Mesenchymal stem cell (in vitro differentiated cells and primary cell): Measurements from ENCODE around the gene HRAS.
A peak's percentile ranks its signal among the peaks of the same experiment; 100 is the strongest.

Experiments used
- DNase-seq: peaks from one replicate; pipeline ENCODE4 v3.0.0-alpha.2; 2013
- H2AFZ ChIP-seq: one replicate; pipeline ENCODE4 v1.6.1; 2013; ENCODE audit warnings: low read depth, mild to moderate bottlenecking, control low read depth, inconsistent platforms, low read length, moderate library complexity
- H2AK5ac ChIP-seq: 2 replicates; pipeline ENCODE4 v1.6.1; 2013; ENCODE audit warnings: low read length, moderate library complexity, mild to moderate bottlenecking, inconsistent platforms; ENCODE audit not compliant: severe bottlenecking
- H2BK120ac ChIP-seq: one replicate; pipeline ENCODE4 v1.6.1; 2013; ENCODE audit warnings: low read depth, mild to moderate bottlenecking, inconsistent platforms, low read length, moderate library complexity
- H2BK12ac ChIP-seq, 2 experiments: one replicate each; pipeline ENCODE4 v1.6.1; 2013; ENCODE audit warnings: inconsistent platforms in 2 of 2, low read length in 2 of 2, mild to moderate bottlenecking in 2 of 2, moderate library complexity in 2 of 2, control low read depth in 1 of 2
- H2BK15ac ChIP-seq: one replicate; pipeline ENCODE4 v1.6.1; 2013; ENCODE audit warnings: mild to moderate bottlenecking, low read depth, inconsistent platforms; ENCODE audit not compliant: poor library complexity, severe bottlenecking
- H2BK5ac ChIP-seq: 2 replicates; pipeline ENCODE4 v1.6.1; 2013; ENCODE audit warnings: low read depth, mild to moderate bottlenecking, low read length, control low read depth, inconsistent platforms; ENCODE audit not compliant: poor library complexity, severe bottlenecking
- H3K14ac ChIP-seq, 2 experiments: one replicate each; pipeline ENCODE4 v1.6.1; 2013; ENCODE audit warnings: inconsistent platforms in 2 of 2, low read length in 2 of 2, control low read depth in 1 of 2, mild to moderate bottlenecking in 1 of 2, moderate library complexity in 1 of 2
- H3K18ac ChIP-seq, 2 experiments: one replicate each; pipeline ENCODE4 v1.6.1; 2013; ENCODE audit warnings: inconsistent platforms in 2 of 2, low read length in 2 of 2, control low read depth in 1 of 2, low read depth in 1 of 2, mild to moderate bottlenecking in 1 of 2
- H3K23ac ChIP-seq, 2 experiments: one replicate each; pipeline ENCODE4 v1.6.1; 2013; ENCODE audit warnings: inconsistent platforms in 2 of 2, low read length in 2 of 2, mild to moderate bottlenecking in 2 of 2, moderate library complexity in 2 of 2, control low read depth in 1 of 2
- H3K27ac ChIP-seq: 2 replicates; pipeline ENCODE4 v1.5.1; 2013; ENCODE audit warnings: mild to moderate bottlenecking, moderate library complexity, low read length, control low read depth, inconsistent platforms; ENCODE audit not compliant: poor library complexity, severe bottlenecking
- H3K27me3 ChIP-seq, 2 experiments: 2 replicates each; pipeline versions ENCODE4 v1.6.1 to v1.7.0; 2013; ENCODE audit warnings: low read length in 2 of 2, mild to moderate bottlenecking in 2 of 2, moderate library complexity in 2 of 2, control low read depth in 1 of 2, inconsistent platforms in 1 of 2; ENCODE audit not compliant: control insufficient read depth in 1 of 2, insufficient read depth in 1 of 2
- H3K36me3 ChIP-seq, 2 experiments: 2 replicates each; pipeline versions ENCODE4 v1.6.1 to v1.7.0; 2013; ENCODE audit warnings: low read length in 2 of 2, control low read depth in 1 of 2, inconsistent platforms in 1 of 2, low read depth in 1 of 2, mild to moderate bottlenecking in 1 of 2; ENCODE audit not compliant: insufficient read depth in 2 of 2, control insufficient read depth in 1 of 2
- H3K4ac ChIP-seq, 2 experiments: one replicate each; pipeline ENCODE4 v1.6.1; 2013; ENCODE audit warnings: inconsistent platforms in 2 of 2, low read length in 2 of 2, mild to moderate bottlenecking in 2 of 2, moderate library complexity in 2 of 2, control low read depth in 1 of 2, low read depth in 1 of 2
- H3K4me1 ChIP-seq: 2 replicates; pipeline ENCODE4 v1.6.1; 2013; ENCODE audit warnings: low read depth, low read length, control low read depth; ENCODE audit not compliant: control insufficient read depth, insufficient read depth
- H3K4me2 ChIP-seq: 2 replicates; pipeline ENCODE4 v1.6.1; 2013; ENCODE audit warnings: low read length, mild to moderate bottlenecking, inconsistent platforms; ENCODE audit not compliant: poor library complexity, severe bottlenecking
- H3K4me3 ChIP-seq, 2 experiments: 2 replicates each; pipeline versions ENCODE4 v1.5.1 to v1.7.0; 2013; ENCODE audit warnings: low read length in 2 of 2, mild to moderate bottlenecking in 2 of 2, control low read depth in 1 of 2, low read depth in 1 of 2; ENCODE audit not compliant: insufficient read depth in 1 of 2
- H3K79me1 ChIP-seq: replicated peaks from 2 replicates; pipeline ENCODE4 v1.6.1; 2013; ENCODE audit warnings: mild to moderate bottlenecking, control low read depth, low read length, inconsistent platforms; ENCODE audit not compliant: poor library complexity, severe bottlenecking
- H3K9ac ChIP-seq: 2 replicates; pipeline ENCODE4 v1.7.0; 2013; ENCODE audit warnings: mild to moderate bottlenecking, low read length, moderate library complexity
- H3K9me3 ChIP-seq: 2 replicates; pipeline ENCODE4 v1.7.0; 2013; ENCODE audit warnings: mild to moderate bottlenecking, low read length; ENCODE audit not compliant: control insufficient read depth
- H4K8ac ChIP-seq: one replicate; pipeline ENCODE4 v1.6.1; 2013; ENCODE audit warnings: inconsistent platforms, mild to moderate bottlenecking, low read length, moderate library complexity
- H4K91ac ChIP-seq: one replicate; pipeline ENCODE4 v1.6.1; 2013; ENCODE audit warnings: mild to moderate bottlenecking, low read length, inconsistent platforms
- WGBS: methylation state at CpG from one replicate; pipeline ENCODE4 v1.1.7; 2013; ENCODE audit warnings: mixed read lengths; 5-methylcytosine and 5-hydroxymethylcytosine counted together

Gene HRAS

GRCh38 chr11:496834-497564 is 38.4 kb downstream of the HRAS start:
- Histone ChIP-seq H2BK5ac (no peak overlapping the region), H2BK15ac (no peak overlapping the region), H2BK12ac (no peak overlapping the region), H3K9me3 (no peaks in the 10 kb centered on the region), H3K27me3 (no peaks in the 10 kb centered on the region), H3K9ac (no peak overlapping the region), H3K36me3 (peaks cover 87 to 88% of the 10 kb centered on the region in 2 experiments), H3K14ac (no peak overlapping the region), H2AK5ac (no peak overlapping the region), H3K18ac (no peak overlapping the region), H3K4ac (no peak overlapping the region), H3K23ac (no peak overlapping the region), H3K4me3 (no peak overlapping the region), H2AFZ (no peak overlapping the region), H3K79me1 (peaks cover 37% of the 10 kb centered on the region), H3K4me2 (no peak overlapping the region), H4K91ac (no peak overlapping the region), H3K27ac (no peak overlapping the region), H2BK120ac (no peak overlapping the region), H4K8ac (no peak overlapping the region), H3K4me1 (peaks cover 17% of the 10 kb centered on the region)
- DNase-seq = no peak
- WGBS = 96% methylated on average over 34 of the region's 34 CpGs

GRCh38 chr11:495537-495931 is 39.8 kb downstream of the HRAS start:
- no peaks in the 10 kb centered on the region for H3K9me3 ChIP-seq
- no peak overlapping the region for H4K91ac ChIP-seq
- no peak overlapping the region for H3K14ac ChIP-seq
- H3K9ac ChIP-seq = no peak overlapping the region
- no peaks in the 10 kb centered on the region for H3K27me3 ChIP-seq
- no peak overlapping the region for H2BK5ac ChIP-seq
- H3K23ac ChIP-seq = no peak overlapping the region
- peaks cover 15% of the 10 kb centered on the region for H3K4me1 ChIP-seq
- peaks cover 81 to 82% of the 10 kb centered on the region in 2 experiments for H3K36me3 ChIP-seq
- no peak overlapping the region for H3K4me3 ChIP-seq
- no peak overlapping the region for H3K18ac ChIP-seq
- no peak overlapping the region for H3K27ac ChIP-seq
- no peak for DNase-seq
- no peak overlapping the region for H2AK5ac ChIP-seq
- no peak overlapping the region for H2BK15ac ChIP-seq
- no peak overlapping the region for H3K4ac ChIP-seq
- 92% methylated on average over 10 of the region's 10 CpGs for WGBS
- no peak overlapping the region for H2AFZ ChIP-seq
- H2BK120ac ChIP-seq = no peak overlapping the region
- peaks cover 28% of the 10 kb centered on the region for H3K79me1 ChIP-seq
- no peak overlapping the region for H2BK12ac ChIP-seq
- no peak overlapping the region for H4K8ac ChIP-seq
- no peak overlapping the region for H3K4me2 ChIP-seq

- no peak for DNase-seq
- Histone ChIP-seq H2BK5ac (no peak overlapping the region), H4K8ac (peak overlapping the region; percentile 2), H3K79me1 (peaks cover 22% of the 10 kb centered on the region), H2BK15ac (no peak overlapping the region), H3K14ac (no peak overlapping the region), H3K4ac (no peak overlapping the region), H3K4me3 (no peak overlapping the region), H3K23ac (no peak overlapping the region), H3K18ac (no peak overlapping the region), H3K9ac (no peak overlapping the region), H2AFZ (no peak overlapping the region), H3K27ac (no peak overlapping the region), H3K9me3 (no peaks in the 10 kb centered on the region), H3K36me3 (peaks cover 81 to 82% of the 10 kb centered on the region in 2 experiments), H3K4me1 (peaks cover 15% of the 10 kb centered on the region), H2AK5ac (no peak overlapping the region), H4K91ac (peak overlapping the region; percentile 12), H3K4me2 (no peak overlapping the region), H3K27me3 (no peaks in the 10 kb centered on the region), H2BK120ac (no peak overlapping the region), H2BK12ac (no peak overlapping the region)
- WGBS = 93% methylated on average over 35 of the region's 37 CpGs
Observed at GRCh38 chr11:494761-495536, 40.4 kb downstream of the HRAS start.

DNA sequence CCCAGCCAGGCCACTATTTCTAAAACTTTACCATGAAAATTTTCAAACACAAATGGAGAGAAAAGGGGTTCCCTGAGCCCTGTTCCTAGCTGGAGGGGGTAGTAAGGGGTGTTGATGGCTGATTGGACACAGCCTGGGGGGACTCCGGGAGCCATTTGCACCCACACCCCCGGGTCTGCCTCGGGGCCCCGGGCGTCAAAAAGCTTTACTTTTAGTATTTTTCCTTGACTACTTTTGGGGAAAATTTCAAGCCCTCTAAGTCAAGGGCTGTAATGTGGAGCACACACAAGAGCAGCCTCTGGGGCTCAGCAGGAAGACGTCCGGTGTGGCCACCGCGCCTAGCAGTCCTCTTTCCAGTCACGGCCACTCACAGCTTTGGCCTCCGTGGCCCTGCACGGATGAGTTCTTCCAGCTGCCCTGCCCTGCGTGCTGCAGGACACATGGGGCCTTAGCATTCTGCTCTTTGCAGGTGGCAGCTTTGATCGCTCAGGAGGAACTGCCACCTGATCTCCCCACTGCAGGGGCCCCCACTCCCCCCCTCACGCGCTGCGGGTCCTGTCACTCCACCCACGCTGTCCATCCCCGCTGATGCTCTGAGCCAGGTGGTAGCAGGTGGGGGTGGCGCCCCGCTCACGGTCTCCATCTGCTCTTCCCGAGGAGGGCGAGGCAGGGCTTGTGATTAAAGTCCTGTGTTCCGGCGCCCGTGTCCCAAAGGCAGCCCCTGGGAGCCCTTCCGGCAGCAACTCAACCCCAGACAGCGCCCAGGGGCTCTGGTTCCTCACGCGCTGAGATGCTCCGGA is 42.7 kb downstream of the HRAS start:
- Histone ChIP-seq H3K18ac (no peak overlapping the region), H2BK120ac (no peak overlapping the region), H3K4me2 (no peak overlapping the region), H3K79me1 (peaks cover 13% of the 10 kb centered on the region), H3K9me3 (no peaks in the 10 kb centered on the region), H3K27me3 (no peaks in the 10 kb centered on the region), H3K4me3 (no peak overlapping the region), H3K27ac (peak overlapping the region; percentile 13), H2BK12ac (peak overlapping the region in 1 of 2 experiments; percentile 37), H2BK5ac (no peak overlapping the region), H2AFZ (no peak overlapping the region), H2BK15ac (no peak overlapping the region), H3K4me1 (peaks cover 13% of the 10 kb centered on the region), H3K14ac (no peak overlapping the region), H3K36me3 (peaks cover 60 to 82% of the 10 kb centered on the region in 2 experiments), H2AK5ac (no peak overlapping the region), H4K8ac (no peak overlapping the region), H3K9ac (no peak overlapping the region), H3K4ac (no peak overlapping the region), H3K23ac (no peak overlapping the region), H4K91ac (no peak overlapping the region)
- 90% methylated on average over 32 of the region's 32 CpGs for WGBS
- DNase-seq = no peak
